Retina (tissue), 1 donor: ENCODE measurements around the gene PPME1.

ENCODE experiments used
- DNase-seq: peaks from one replicate; pipeline ENCODE4 v3.0.0-alpha.2; 2016

Gene PPME1

DNA sequence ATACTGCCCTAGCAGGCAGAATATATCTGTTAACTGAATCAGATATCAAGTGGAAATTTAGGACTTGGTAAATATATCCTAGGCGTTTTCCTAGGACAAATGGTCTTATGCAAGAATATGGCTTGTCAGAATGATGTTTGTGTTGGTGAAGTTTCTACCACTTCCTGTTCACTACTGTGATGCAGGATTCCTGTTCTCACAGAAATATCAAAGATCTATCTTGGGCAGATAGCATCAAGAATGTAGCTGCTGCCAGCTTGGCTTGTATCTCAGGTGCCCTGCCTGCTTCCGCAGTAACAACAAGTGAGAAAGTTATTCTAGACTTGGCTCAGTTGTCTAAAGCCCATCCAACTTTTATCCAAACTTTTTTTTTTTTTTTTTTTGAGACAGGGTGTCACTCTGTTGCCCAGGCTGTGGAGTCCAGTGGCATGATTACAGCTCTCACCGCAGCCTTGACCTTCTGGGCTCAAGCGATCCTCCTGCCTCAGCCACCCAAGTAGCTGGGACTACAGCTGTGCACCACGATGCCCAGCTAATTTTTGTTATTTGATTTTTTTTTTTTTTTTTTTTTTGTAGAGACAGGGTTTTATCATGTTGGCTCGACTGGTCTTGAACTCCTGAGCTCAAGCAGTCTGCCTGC, 61.3 kb downstream of the PPME1 start:
- no peak for DNase-seq

DNA sequence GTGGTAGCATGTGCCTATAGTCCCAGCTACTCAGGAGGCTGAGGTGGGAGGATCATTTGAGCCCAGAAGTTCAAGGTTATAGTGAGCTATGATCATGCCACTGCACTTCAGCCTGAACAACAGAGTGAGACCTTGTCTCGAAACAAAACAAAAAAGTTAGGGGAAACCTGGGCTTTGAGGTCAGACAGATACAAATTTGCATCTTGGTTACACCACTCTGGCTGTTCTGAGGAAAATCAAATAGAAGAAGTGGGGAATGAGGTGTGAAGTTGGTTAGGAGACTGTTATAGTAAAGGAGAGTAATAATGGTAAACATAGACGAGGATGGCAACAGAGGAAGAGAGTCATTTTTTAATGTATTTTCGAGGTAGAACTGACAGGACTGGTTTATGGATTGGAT, 62.6 kb downstream of the PPME1 start:
- DNase-seq, result no peak

DNA sequence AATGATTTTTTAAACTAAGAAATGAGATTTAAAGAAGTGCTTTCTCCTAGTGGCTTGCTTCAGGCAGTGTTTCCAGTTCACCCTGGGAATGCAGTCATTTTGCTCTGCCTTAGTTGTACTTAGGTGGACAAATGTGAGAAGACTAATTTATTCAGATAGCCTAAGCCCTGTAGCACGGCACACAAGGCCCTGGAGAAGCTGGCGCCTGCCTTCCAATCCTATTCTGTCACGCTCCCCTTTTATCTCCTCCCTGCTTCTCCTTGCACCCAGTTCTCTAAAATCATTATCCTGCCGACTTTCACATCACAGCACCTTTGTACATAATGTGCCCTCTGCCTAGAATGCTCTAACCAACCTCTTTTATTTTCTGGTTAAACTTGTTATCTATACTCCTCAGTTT, 64.0 kb downstream of the PPME1 start:
- no peak for DNase-seq

DNA sequence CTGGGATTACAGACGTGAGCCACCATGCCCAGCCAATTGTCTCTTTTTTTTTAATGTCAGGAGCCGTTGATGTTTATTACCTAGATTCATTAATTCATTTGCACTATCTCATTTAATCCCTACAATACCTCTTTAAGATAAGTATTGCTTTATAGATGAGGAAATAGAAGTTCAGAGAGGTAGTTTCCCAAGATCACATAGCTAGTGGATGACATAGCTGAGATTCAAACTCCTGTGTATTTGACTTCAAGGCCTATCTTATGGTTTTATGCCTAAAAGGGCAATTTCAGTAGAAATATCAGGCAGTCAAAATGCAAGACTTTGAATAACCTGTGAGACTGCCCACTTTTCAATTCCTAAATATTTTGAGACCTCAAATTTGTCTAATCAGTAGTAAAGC, 66.5 kb downstream of the PPME1 start:
- no peak for DNase-seq

DNA sequence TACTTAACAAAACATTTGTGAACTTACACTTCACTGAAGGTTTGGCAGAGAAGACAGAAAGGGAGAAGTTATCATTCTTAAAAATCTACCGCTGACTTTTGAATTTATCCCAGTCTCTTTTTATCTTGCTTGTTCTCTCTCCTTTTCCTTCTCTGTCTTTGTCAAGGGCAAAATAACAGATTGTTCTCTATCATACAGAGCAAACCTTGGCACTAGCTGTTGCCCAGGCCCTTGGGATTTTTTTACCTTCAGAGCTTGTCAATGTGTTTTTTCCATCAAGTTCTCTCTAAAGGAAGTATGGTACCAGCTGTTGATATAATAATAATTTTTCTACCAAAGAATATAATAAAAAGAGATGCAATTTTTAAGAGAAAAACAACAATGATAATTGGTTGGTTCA, 67.2 kb downstream of the PPME1 start:
- DNase-seq, result no peak

DNA sequence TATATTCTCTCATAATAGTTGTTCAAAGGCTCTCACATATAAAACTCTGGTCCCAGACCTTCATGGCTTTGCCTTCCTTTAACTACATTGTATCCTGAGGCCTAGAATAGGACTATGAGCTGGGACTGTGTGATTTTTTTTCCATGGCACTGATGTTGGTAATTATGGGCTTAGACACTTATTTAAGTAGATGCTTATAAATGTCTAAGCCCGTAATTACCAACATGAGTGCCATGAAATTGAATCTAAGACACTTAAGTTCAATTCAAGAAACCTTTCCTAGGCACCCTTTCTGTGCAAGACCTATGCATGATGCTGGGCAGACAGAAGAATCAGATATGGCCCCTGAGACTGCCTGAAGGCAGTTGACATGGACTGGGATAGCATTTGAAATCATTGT, 77.4 kb downstream of the PPME1 start:
- DNase-seq, result no peak

DNA sequence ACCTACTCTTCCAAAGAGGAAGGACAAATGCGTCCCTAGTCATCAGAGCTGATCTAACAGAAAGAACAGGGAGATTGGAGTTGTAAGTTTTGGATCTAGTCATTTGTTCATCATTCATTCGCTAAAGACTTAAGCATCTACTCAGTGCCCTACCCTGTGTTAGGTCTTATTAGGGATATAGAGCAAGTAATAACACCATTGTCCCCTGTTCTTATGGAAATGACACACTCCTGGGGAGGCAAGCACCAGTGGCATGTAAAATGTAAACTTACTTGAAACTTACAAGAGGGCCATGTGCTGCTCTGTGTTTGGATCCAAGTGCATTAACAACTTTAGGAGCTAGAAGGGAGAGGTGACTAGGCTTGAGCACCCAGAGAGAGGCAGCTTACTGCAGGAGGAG, 78.4 kb downstream of the PPME1 start:
- no peak for DNase-seq

DNA sequence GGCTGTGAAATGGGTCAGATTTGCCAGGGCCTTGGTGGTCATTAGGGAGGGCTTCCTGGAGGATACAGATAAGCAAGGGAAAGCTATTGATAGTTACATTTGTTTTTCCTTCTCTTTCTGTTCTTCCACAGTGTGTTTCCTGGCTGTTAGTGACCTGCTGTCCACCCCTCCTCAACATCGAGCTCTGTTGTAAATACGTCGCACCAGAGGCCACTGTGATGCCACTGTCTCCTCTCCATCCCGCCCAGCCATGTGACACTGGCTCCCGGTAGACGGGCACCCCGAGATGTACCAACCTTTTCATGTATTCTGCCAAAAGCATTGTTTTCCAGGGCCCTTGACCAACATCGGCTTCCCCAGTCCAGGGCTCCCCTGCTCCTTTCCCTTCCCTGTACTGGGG, 82.3 kb downstream of the PPME1 start:
- no peak for DNase-seq

DNA sequence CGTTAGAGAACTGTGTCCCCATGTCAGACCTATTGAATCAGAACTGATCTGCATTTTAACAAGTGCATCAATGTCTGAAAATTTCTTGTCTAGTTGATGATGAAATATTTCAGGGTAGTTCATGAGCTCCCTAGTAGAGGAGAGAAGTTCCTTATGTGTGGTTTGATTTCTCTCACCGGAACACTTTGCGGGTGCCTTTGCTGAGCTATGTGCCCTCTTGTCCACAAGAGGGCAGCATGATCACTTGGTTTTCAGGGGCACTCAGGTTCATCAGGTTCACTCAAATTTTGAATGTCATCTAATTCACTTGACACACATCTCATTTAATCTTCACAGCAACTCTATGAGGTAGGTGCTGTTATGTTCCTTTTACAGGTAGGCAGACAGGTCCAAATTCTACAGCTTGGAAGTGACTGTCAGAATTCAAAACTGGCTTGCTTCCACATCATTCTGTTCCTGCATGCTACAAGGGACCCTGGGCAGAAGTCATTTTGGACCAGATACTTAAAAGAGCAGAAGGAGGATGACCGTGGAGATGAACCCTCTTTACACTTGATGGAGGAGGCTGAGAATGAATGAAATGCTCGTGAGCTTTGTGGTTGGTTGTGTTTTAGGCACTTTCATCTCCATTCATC, 84.8 kb downstream of the PPME1 start:
- peak; percentile 70 for DNase-seq

DNA sequence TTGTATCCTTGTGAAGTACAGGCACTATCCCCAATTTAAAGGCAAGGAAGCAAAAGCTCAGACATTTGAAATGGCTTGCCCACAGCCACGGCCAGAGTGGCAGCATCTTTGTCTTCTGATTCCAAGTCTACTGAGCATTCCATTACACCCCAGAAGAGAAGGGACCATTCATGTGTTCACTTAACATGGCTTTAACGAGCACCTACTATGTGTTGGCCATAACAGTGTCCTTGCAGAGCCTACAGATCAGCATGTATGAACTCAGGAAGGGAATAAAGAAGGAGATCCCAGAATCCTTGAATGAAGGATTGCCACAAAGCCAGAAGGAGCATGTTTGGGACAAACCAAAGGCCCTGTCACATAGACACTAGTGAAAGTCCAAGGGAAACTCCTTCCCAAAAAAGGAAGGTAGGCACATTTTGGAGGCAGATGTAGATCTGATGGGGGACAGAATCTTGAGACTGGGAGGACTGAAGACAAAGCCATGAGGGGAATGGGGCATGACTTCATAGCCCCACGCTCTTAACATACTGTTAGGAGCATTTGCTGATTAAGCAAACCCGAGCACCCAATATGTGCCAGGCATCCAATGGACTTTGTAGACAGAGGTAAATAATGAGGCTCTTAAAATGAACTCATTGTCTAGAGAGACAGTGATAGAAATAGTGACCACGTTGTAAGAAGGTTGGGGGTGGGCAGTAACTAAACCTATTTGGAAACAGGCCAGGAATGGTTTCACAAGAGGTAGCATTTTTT, 85.5 kb downstream of the PPME1 start:
- DNase-seq, result no peak

DNA sequence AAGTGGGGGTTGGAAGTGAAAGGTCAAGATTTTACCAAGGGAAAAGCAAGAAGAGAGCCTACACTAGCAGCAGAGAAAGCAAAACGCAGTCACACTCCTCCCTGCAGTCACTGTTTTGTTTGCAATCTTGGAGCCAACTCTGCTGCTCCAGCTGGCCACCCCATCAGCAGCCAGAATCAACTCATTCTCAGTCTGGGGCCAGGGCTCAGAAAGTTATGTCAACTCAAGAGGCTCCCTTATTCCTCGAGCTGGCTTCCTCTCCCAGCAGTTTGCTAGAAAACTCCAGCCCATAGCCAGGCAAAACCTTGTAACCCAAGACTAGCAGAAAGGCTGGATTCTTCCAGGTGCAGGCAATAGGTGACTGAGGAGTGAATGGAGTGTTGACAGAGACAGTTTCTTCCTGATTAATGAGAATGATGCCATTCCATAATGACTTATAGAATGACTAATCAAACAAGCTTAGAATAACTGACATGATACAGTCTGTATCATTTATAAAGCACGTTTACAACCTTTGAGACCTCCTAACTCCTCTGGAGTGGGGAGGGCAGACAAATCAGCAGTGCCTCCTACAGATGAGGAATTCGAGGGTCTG, 87.0 kb downstream of the PPME1 start:
- DNase-seq, result no peak

DNA sequence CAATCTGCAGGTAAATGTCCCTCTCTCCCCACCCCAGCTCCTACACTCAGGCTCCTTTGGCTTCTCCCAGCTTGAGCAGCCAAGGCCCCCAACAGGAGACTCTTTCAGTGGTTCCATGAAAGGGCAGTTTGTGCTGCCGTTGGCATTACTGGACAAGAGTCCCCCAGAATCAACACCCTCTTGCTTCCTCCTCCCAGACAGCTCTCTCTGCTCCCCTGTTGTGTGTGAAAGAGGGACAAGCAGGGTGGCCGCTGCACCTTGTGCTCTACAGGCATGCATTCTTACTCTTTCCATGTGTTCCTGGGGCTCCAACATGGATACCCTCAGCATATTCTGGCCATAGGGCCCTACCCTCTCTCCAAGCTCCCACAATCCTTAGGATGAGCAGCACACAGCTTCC, 91.6 kb downstream of the PPME1 start:
- DNase-seq, result no peak

DNA sequence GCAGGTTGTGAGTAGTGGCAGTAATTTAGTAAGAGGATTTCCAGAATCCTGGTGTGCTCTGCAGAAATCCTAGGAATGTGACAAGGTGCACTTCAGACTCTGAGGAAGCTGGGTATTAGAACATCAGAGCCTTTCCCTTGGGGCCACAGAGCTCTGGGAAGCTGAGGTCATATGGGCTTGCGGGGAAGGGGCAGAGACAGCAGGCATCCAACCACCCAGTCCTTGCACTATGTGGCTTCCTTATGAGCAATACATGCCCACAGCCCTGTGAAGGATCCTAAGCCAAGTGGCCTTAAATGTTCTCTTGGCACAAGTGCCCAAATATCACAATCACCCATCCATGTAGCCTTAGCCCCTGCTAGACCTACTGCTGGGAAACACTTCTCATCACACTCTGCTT, 94.2 kb downstream of the PPME1 start:
- DNase-seq, result no peak

DNA sequence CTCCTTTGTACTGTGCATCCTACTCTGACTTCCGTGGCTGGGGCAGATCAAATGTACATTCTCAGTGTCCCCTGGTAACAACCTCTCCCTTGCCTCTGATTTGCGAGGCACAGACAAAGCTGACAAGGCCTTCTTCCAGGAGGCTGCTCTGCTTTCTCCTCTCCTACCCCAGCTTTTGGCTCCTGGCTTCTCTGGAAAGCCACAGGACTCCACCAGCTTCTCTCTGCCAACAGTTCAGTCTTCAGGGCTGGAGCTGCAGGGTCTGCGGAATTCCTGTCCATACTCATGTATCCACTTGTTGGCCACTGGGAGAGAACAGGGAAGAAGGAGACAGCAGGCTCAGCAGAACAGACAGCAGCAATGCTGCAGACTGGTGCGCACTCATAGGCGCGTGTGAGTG, 95.9 kb downstream of the PPME1 start:
- DNase-seq, result no peak

DNA sequence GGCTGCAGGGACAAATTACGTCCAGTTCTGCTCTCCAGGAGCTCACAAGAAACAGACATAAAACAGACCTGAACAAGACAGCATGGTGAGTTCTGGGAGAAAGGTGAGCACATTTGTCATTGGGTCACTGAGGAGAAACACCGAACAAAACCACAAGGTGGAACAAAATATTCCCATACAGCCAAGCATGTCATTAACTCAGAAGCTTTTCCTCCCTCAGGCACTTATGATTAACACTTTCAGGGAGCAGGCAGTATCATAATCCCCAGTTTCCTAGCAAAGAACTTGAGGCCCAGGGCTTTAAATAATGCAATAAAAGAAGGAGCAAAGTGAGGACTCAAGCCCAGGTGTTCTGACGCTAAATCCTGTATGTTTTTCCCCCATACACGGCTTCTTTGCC, 97.4 kb downstream of the PPME1 start:
- DNase-seq, result no peak

DNA sequence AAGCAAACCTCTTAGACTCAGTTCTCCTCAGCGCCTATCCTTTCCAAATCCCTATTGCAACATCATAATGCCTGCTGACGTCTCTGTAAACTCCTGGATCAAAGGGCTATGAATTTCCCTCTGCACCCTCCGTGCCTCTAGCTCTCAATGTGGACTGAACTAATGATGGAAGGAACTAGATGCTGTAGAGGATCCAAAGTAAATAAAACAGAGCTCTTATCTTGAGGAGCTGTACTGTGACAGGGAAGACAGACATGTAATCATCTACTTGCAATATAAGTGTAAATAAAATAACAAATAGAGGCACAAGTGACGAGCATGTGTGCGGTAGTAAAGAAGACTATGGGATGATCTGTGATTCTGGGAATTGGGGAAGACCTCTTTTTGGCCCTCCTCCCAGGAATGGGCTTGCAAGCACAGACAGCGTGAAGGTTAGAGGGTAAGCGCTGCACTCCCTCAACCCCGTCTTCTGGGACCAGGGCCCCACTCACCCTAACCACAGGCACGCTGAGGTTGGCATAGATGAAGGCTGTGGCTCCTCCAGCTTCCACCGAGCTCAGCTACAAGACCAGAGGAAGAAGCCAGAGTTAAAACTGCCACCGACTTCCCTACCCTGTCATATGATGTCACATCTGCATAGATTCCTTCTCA, 98.2 kb downstream of the PPME1 start:
- no peak for DNase-seq

DNA sequence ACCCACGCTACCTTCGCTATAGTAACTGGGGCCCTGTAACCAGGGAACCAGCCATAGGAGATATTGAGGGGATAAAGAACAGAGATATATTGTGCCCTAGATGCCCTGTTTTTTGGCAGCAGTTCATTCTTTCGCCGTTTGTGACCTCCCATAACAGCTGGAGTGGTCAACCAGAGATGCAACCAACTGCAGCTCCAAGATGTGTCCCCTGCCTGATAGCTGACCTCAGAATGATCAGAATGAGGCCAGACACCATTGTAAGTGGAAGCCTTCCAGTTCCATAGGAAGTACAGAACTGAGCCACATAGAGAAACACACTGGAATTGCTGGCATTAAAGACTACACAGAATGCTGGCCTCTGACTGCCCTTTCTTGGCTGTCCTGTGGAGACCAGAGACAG, 101.2 kb downstream of the PPME1 start:
- DNase-seq, result no peak

DNA sequence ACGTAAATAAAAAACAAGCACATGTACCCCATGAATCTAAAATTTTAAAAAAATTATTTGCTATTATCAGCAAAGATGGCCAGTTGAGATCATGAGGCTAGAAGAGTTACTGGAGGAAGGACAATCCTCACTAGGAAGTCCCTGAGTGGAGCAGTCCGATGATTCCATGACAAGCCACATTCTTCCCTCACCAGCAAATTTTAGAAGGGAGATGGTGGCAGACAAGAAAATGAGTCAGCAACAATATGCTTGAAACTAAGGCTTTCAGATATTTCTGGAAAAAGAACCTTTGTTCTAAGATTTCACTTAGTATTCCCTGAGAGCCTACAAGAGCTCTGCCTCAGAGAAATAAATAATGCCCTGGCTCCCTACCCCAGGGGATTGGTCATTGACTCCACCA, 105.5 kb downstream of the PPME1 start:
- DNase-seq, result no peak

DNA sequence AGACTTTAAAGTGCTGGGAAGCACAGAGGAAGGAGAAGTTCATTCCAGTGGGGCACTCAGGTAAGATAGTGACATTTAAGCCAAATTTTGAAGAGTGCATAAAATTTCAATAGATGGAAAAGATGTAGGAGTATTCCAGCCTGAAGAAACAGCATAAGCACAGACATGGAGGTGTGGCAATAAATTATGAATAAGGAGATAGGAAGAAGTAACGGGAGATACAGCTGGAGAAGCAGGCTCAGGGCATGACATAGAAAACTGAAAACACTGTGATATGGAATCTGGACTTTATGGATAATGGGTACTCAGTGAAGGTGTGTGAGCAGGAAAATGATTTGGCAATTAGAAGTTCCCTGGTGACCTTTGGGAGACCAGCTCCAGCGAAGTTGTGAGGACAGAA, 107.0 kb downstream of the PPME1 start:
- DNase-seq, result no peak

DNA sequence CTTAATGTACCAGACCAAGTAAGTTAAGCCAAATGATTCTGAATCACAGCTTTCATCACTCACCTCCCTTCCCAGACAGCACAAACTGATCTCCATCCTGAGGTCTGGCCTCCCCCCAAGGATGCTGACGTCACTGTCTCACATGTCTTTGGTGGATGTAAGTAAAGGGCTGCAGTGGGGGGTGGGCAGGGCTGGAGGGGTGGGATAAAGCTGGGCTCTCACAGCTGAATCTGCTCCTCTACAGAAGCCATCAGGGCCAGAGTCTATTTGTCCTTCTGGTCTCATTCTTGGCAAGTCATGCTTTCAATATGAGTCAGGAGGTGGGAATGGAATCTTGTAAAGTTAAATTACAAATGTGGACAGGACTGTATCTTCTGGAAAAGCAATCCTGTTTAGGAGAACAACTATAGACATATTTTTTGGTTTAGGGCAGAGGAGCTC, 107.7 kb downstream of the PPME1 start:
- no peak for DNase-seq

DNA sequence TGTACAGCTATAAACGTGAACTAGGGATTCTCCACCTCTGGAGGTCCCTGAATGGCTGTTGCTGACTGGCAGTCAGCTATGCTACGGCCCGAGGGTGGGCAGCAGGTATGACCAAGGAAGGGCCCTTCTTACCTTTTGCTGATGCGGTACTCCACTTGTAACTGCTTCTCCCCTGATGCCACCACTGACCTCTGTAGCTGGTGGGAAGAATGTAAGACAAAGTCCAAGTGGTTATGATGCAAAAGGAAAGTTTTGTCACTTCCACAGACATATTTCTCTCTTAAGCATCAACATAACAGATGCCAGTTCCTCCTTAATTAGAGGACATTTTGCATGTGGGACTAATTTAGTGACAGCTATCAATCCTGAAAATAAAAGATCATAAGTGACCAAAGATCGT, 108.2 kb downstream of the PPME1 start:
- DNase-seq, result no peak

DNA sequence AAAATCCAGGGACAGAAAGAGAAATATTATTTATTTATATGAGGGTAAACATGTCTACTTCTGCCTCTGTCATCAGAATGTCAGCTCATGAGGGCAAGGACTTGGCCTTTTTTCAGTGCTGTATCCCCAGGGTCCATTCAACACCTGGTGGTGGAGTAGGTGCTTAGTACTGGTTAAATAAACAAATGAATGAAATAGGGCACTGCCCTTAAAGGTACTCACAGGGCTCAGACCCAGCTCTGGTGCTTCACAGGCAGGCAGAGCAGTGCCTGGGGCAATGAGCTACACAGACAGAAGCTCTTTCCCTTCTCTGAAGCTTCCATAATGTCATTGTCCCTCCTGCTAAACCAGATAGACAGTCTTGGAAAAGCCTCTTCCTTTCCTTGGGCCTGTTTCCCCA, 109.4 kb downstream of the PPME1 start:
- DNase-seq, result no peak

DNA sequence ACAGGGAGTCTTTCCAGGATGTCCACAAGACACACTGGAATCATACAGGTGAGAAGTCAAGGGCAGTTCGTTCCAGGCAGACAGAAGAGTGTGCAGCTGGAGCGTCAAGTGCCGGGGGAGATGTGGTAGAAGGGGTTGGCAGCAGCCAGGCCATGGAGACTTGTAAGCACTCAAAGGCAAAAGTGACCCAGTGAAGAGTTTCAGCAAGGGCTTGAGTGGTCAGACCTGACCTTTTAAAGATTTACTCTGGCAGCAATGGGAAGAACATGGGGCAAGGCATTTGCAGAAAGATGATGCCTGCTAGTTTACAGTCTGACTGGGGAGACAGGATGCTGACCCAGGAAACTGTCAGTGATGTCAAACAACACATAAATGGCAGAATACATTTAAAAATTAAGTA, 111.3 kb downstream of the PPME1 start:
- no peak for DNase-seq
